SK-N-SH (cell line): ENCODE measurements around the gene KAT6B. TPM values are rescaled to one million over a fixed set of nuclear protein-coding genes. Genes with fewer than 3 reads are reported as not detected.
"Not testable (repeated sequence)": the region's sequence is repeated elsewhere in the genome, so short reads cannot be mapped to it uniquely, and the experiment has no call there.

Experiments used
- CTCF ChIA-PET: fragments of 300-600, 350-600 bp; formaldehyde crosslinking; extraction: SDS; loops from one replicate; lab custom pipeline; 2021; lab: Yijun Ruan, JAX
- POLR2A ChIA-PET: fragments of 350-600 bp; sonication (Branson Sonifier 250); formaldehyde crosslinking; extraction: SDS; loops from one replicate; lab custom pipeline; 2020; ENCODE audit warnings: antibody characterized with exemption, inconsistent platforms; lab: Yijun Ruan, JAX
- DNase-seq: peaks from one replicate; pipeline ENCODE4 v3.0.0; 2012
- H2AFZ ChIP-seq: fragments of 200-600 bp; sonication (generic); 2 replicates; pipeline ENCODE4 v1.8.1; 2016; ENCODE audit warnings: antibody characterized with exemption, mild to moderate bottlenecking, low read depth
- H3F3A ChIP-seq: fragments of 200-600 bp; sonication (generic); replicated peaks from 2 replicates; pipeline ENCODE3; 2016; ENCODE audit warnings: antibody characterized with exemption, mild to moderate bottlenecking; ENCODE audit not compliant: insufficient read depth
- H3K27ac ChIP-seq, 2 experiments: fragments of 200-500 bp in 1 of 2; fragments of 200-600 bp in 1 of 2; sonication (Bioruptor generic) in 1 of 2; sonication (generic), shearing (Covaris generic) in 1 of 2; 2 replicates each; pipeline versions ENCODE4 v1.5.1 to v1.6.1; 2014 to 2016; ENCODE audit warnings: low read depth in 2 of 2, inconsistent platforms in 1 of 2, low read length in 1 of 2, mild to moderate bottlenecking in 1 of 2, mixed read lengths in 1 of 2
- H3K27me3 ChIP-seq: fragments of 200-600 bp; sonication (generic), shearing (Covaris generic); 2 replicates; pipeline ENCODE4 v1.6.1; 2016; ENCODE audit warnings: mixed run types; ENCODE audit not compliant: insufficient read depth
- H3K36me3 ChIP-seq, 2 experiments: fragments of 200-500 bp in 1 of 2; fragments of 200-600 bp in 1 of 2; sonication (Bioruptor generic) in 1 of 2; sonication (generic) in 1 of 2; replicated peaks in 1 of 2; 2 replicates each; pipeline versions ENCODE3 to v1.5.1; 2014 to 2016; ENCODE audit warnings: low read length in 1 of 2, mild to moderate bottlenecking in 1 of 2; ENCODE audit not compliant: insufficient read depth in 2 of 2, control insufficient read depth in 1 of 2
- H3K4me1 ChIP-seq, 2 experiments: fragments of 200-500 bp in 1 of 2; fragments of 200-600 bp in 1 of 2; sonication (Bioruptor generic) in 1 of 2; sonication (generic), shearing (Covaris generic) in 1 of 2; 2 replicates each; pipeline versions ENCODE4 v1.5.1 to v1.6.1; 2014 to 2016; ENCODE audit warnings: low read depth in 1 of 2, low read length in 1 of 2, mixed run types in 1 of 2; ENCODE audit not compliant: insufficient read depth in 2 of 2, control insufficient read depth in 1 of 2
- H3K4me2 ChIP-seq: fragments of 200-600 bp; sonication (generic), shearing (Covaris generic); 2 replicates; pipeline ENCODE4 v1.6.1; 2017; ENCODE audit warnings: mixed run types
- H3K4me3 ChIP-seq, 2 experiments: fragments of 200-500 bp in 1 of 2; fragments of 200-600 bp in 1 of 2; sonication (Bioruptor generic) in 1 of 2; sonication (generic), shearing (Covaris generic) in 1 of 2; 2 replicates each; pipeline versions ENCODE4 v1.5.1 to v1.8.1; 2014 to 2016; ENCODE audit warnings: low read depth in 2 of 2, inconsistent platforms in 1 of 2, low read length in 1 of 2, mild to moderate bottlenecking in 1 of 2, mixed read lengths in 1 of 2, moderate library complexity in 1 of 2
- H3K79me2 ChIP-seq: fragments of 200-600 bp; sonication (generic); 2 replicates; pipeline ENCODE4 v1.8.1; 2017; ENCODE audit warnings: mild to moderate bottlenecking; ENCODE audit not compliant: insufficient read depth
- H3K9ac ChIP-seq: fragments of 200-600 bp; sonication (generic); 2 replicates; pipeline ENCODE4 v1.6.1; 2017; ENCODE audit warnings: mixed run types
- H3K9me2 ChIP-seq: fragments of 200-600 bp; sonication (generic); 2 replicates; pipeline ENCODE4 v1.6.1; 2017; ENCODE audit warnings: mixed run types
- H3K9me3 ChIP-seq: fragments of 200-600 bp; sonication (generic); 2 replicates; pipeline ENCODE4 v1.6.1; 2017; ENCODE audit warnings: mixed run types, mild to moderate bottlenecking, moderate library complexity
- H4K20me1 ChIP-seq: fragments of 200-600 bp; sonication (generic); 2 replicates; pipeline ENCODE4 v1.6.1; 2017; ENCODE audit warnings: mild to moderate bottlenecking, mixed run types; ENCODE audit not compliant: insufficient read depth
- CHD2 ChIP-seq: fragments of 150-350 bp; IDR thresholded peaks from 2 replicates; pipeline ENCODE4 v1.6.1; 2018; ENCODE audit warnings: low read length; ENCODE audit not compliant: partially characterized antibody
- ELF1 ChIP-seq: IDR thresholded peaks from 2 replicates; pipeline ENCODE4 v1.4.0; 2012
- EP300 ChIP-seq, 2 experiments: IDR thresholded peaks; 2 replicates each; pipeline versions ENCODE4 v1.4.0 to v1.6.1; 2012; ENCODE audit warnings: borderline replicate concordance in 1 of 2, low read depth in 1 of 2, low read length in 1 of 2
- GATA2 ChIP-seq: sonication (generic); formaldehyde crosslinking; IDR thresholded peaks from 2 replicates; pipeline ENCODE4 v1.5.0; 2020; ENCODE audit warnings: mild to moderate bottlenecking, missing genetic modification reagents
- IRF3 ChIP-seq: fragments of 150-350 bp; IDR thresholded peaks from 2 replicates; pipeline ENCODE4 v1.6.1; 2016; ENCODE audit warnings: mild to moderate bottlenecking, low read depth, low read length
- MEF2A ChIP-seq: IDR thresholded peaks from 2 replicates; pipeline ENCODE4 v1.4.0; 2012; ENCODE audit warnings: low read depth, borderline replicate concordance
- NFIC ChIP-seq: IDR thresholded peaks from 2 replicates; pipeline ENCODE4 v1.4.0; 2012; ENCODE audit warnings: borderline replicate concordance
- NRF1 ChIP-seq: IDR thresholded peaks from 2 replicates; pipeline ENCODE4 v1.6.1; 2012; ENCODE audit warnings: low read depth, mild to moderate bottlenecking, low read length
- PBX3 ChIP-seq: IDR thresholded peaks from 2 replicates; pipeline ENCODE4; 2012
- POLR2AphosphoS5 ChIP-seq: IDR thresholded peaks from 2 replicates; pipeline ENCODE4 v1.6.1; 2012; ENCODE audit warnings: low read depth, low read length
- RXRA ChIP-seq: IDR thresholded peaks from 2 replicates; pipeline ENCODE4 v1.4.0; 2012; ENCODE audit warnings: low read depth, mild to moderate bottlenecking, borderline replicate concordance
- SIN3A ChIP-seq: IDR thresholded peaks from 2 replicates; pipeline ENCODE4 v1.6.1; 2012; ENCODE audit warnings: low read depth, mild to moderate bottlenecking, low read length, moderate library complexity, borderline replicate concordance
- TEAD4 ChIP-seq: IDR thresholded peaks from 2 replicates; pipeline ENCODE4 v1.4.0; 2012; ENCODE audit warnings: mild to moderate bottlenecking, borderline replicate concordance; ENCODE audit not compliant: insufficient read depth
- USF1 ChIP-seq: IDR thresholded peaks from 2 replicates; pipeline ENCODE4 v1.4.0; 2012; ENCODE audit warnings: low read depth, borderline replicate concordance
- WGBS: methylation state at CpG from one replicate; pipeline ENCODE4 v1.1.6; 2017; ENCODE audit warnings: low lambda C conversion rate; 5-methylcytosine and 5-hydroxymethylcytosine counted together
- polyA plus RNA-seq, 3 experiments: library from polyadenylated mRNA; depleted of rRNA; stranded (reverse); fragments of >200 nt; gene quantifications; 2 replicates each; pipeline ENCODE4 v1.2.3, GENCODE V29; 2012

Gene KAT6B
- polyA plus RNA-seq, 1 of the 3 experiments (the other 2 are of a cell fraction), result 4.3 TPM

GRCh38 chr10:74890460-74890859, 64.1 kb downstream of the KAT6B start (continued):
- no peak for TF ChIP-seq POLR2AphosphoS5
- TF ChIP-seq TEAD4, result no peak

GRCh38 chr10:74891053-74891452, 64.7 kb downstream of the KAT6B start:
- Histone ChIP-seq H3K4me3 (no peak overlapping the region), H3K4me2 (no peak overlapping the region), H3K36me3 (no peaks in the 10 kb centered on the region), H3K27ac (peak overlapping the region in 1 of 2 experiments; percentile 30; a peak in 1 of 4 replicates), H4K20me1 (peaks cover 35% of the 10 kb centered on the region), H3K4me1 (peaks cover 0 to 10% of the 10 kb centered on the region in 2 experiments; a peak in 2 of 4 replicates), H3K9ac (no peak overlapping the region), H3K27me3 (no peaks in the 10 kb centered on the region), H3K79me2 (peaks cover 55% of the 10 kb centered on the region), H3K9me2 (no peaks in the 10 kb centered on the region), H3K9me3 (no peaks in the 10 kb centered on the region), H3F3A (no peaks in the 10 kb centered on the region), H2AFZ (no peak overlapping the region)
- 67% methylated on average over 2 of the region's 2 CpGs for WGBS
- TF ChIP-seq RXRA (no peak), NRF1 (no peak), CHD2 (no peak), IRF3 (no peak), MEF2A (no peak), TEAD4 (no peak)
- no peak for DNase-seq
- ChIA-PET CTCF (interaction anchor here (0.8 to 1.4 kb wide), 4 partner anchors 11 to 100 kb away, joined by 3 to 4 read pairs (median 4); no protein-coding TSS in a partner anchor), POLR2A (no interaction called here)

GRCh38 chr10:74892839-74893238, 66.4 kb downstream of the KAT6B start:
- Histone ChIP-seq H4K20me1 (peaks cover 39% of the 10 kb centered on the region), H3K4me2 (no peak overlapping the region), H3F3A (no peaks in the 10 kb centered on the region), H3K9ac (no peak overlapping the region), H3K4me1 (peaks cover 12 to 18% of the 10 kb centered on the region in 2 experiments; a peak in 3 of 4 replicates), H3K27ac (no peak overlapping the region), H3K36me3 (no peaks in the 10 kb centered on the region), H2AFZ (no peak overlapping the region), H3K4me3 (no peak overlapping the region), H3K9me2 (no peaks in the 10 kb centered on the region), H3K27me3 (no peaks in the 10 kb centered on the region), H3K79me2 (peaks cover 59% of the 10 kb centered on the region), H3K9me3 (no peaks in the 10 kb centered on the region)
- TF ChIP-seq USF1 (no peak), SIN3A (no peak), GATA2 (no peak), EP300 (IDR thresholded peaks at IDR 0.05; ENCODE audit: borderline replicate concordance in 1 of 2, low read depth in 1 of 2, low read length in 1 of 2) (no peak), PBX3 (no peak), NFIC (no peak), ELF1 (no peak)
- POLR2A ChIA-PET, result no interaction called here
- 100% methylated on average over 2 of the region's 4 CpGs for WGBS
- DNase-seq, result no peak
- CTCF ChIA-PET, result interaction anchor here (1.6 kb wide), 1 partner anchor 105 kb away, joined by 6 read pairs; no protein-coding TSS in a partner anchor

GRCh38 chr10:74893329-74893728, 66.9 kb downstream of the KAT6B start:
- H3K9me2 ChIP-seq, H3K9me3 ChIP-seq, H3K27me3 ChIP-seq, POLR2A ChIA-PET, H3F3A ChIP-seq, DNase-seq, CTCF ChIA-PET, H3K36me3 ChIP-seq, H3K4me2 ChIP-seq, H3K27ac ChIP-seq, H3K4me3 ChIP-seq, H2AFZ ChIP-seq, H3K9ac ChIP-seq: not testable (repeated sequence)
- WGBS, result 94% methylated on average over 6 of the region's 6 CpGs
- H3K79me2 ChIP-seq, result peaks cover 59% of the 10 kb centered on the region
- H3K4me1 ChIP-seq, result peaks cover 17 to 18% of the 10 kb centered on the region in 2 experiments; a peak in 3 of 4 replicates
- H4K20me1 ChIP-seq, result peaks cover 39% of the 10 kb centered on the region
